ENCODE measurements around the gene LRRTM4. TPM values are rescaled to one million over a fixed set of nuclear protein-coding genes. Genes with fewer than 3 reads are reported as not detected.

Gene LRRTM4
- total RNA-seq, 2 experiments from 2014 or later = not detected

GRCh38 chr2:77459840-77460239 lies 62.3 kb downstream of the LRRTM4 start:
- Histone ChIP-seq H3K79me2 (ENCODE audit: insufficient read depth, low read depth, low read length) (no peaks in the 10 kb centered on the region), H3K4me2 (ENCODE audit: low read length) (no peak overlapping the region), H2AFZ (ENCODE audit: low read length) (no peak overlapping the region), H3K36me3 (ENCODE audit: insufficient read depth, low read length) (no peaks in the 10 kb centered on the region), H3K4me1 (ENCODE audit: insufficient read depth, low read length, poor library complexity, severe bottlenecking) (no peaks in the 10 kb centered on the region), H3K4me3 (ENCODE audit: low read depth, low read length, poor library complexity, severe bottlenecking) (no peak overlapping the region), H3K9me3 (ENCODE audit: low read length) (no peaks in the 10 kb centered on the region), H3K9me2 (ENCODE audit: insufficient read depth, low read length) (no peaks in the 10 kb centered on the region), H3K27ac (ENCODE audit: low read depth, low read length, poor library complexity, severe bottlenecking) (no peak overlapping the region), H4K20me1 (ENCODE audit: insufficient read depth, low read length) (no peaks in the 10 kb centered on the region)
- ChIA-PET CTCF (ENCODE audit: unreplicated experiment) (no interaction called here), POLR2A (interaction anchor here (0.8 kb wide), 1 partner anchor 9 kb away, joined by 3 read pairs; no protein-coding TSS in a partner anchor)
- DNase-seq (ENCODE audit: low spot score) = no peak
- TF ChIP-seq EZH2phosphoT487 (IDR thresholded peaks at IDR 0.05; ENCODE audit: borderline replicate concordance, low read depth, low read length) (no peak), CTCF (conservative IDR thresholded peaks at IDR 0.05; ENCODE audit: low read length) (no peak)
- intact Hi-C loops (cut with micrococcal nuclease; ENCODE audit: unreplicated experiment) = no loop called here
- BruUV-seq (replicated peaks) = no TSS peak

- Histone ChIP-seq H3K27ac (ENCODE audit: low read depth, low read length, poor library complexity, severe bottlenecking) (no peak overlapping the region), H3K36me3 (ENCODE audit: insufficient read depth, low read length) (no peaks in the 10 kb centered on the region), H3K79me2 (ENCODE audit: insufficient read depth, low read depth, low read length) (no peaks in the 10 kb centered on the region), H3K9me3 (ENCODE audit: low read length) (no peaks in the 10 kb centered on the region), H4K20me1 (ENCODE audit: insufficient read depth, low read length) (no peaks in the 10 kb centered on the region), H3K4me2 (ENCODE audit: low read length) (no peak overlapping the region), H2AFZ (ENCODE audit: low read length) (no peak overlapping the region), H3K9me2 (ENCODE audit: insufficient read depth, low read length) (no peaks in the 10 kb centered on the region), H3K4me1 (ENCODE audit: insufficient read depth, low read length, poor library complexity, severe bottlenecking) (no peaks in the 10 kb centered on the region), H3K4me3 (ENCODE audit: low read depth, low read length, poor library complexity, severe bottlenecking) (no peak overlapping the region)
- intact Hi-C loops (cut with micrococcal nuclease; ENCODE audit: unreplicated experiment) = no loop called here
- no peak for DNase-seq (ENCODE audit: low spot score)
- ChIA-PET CTCF (ENCODE audit: unreplicated experiment) (no interaction called here), POLR2A (interaction anchor here (0.6 kb wide), 2 partner anchors 25 to 74 kb away, joined by 3 to 4 read pairs; no protein-coding TSS in a partner anchor)
- BruUV-seq (replicated peaks) = no TSS peak
- no peak for TF ChIP-seq EZH2phosphoT487 (IDR thresholded peaks at IDR 0.05; ENCODE audit: borderline replicate concordance, low read depth, low read length)
- no peak for TF ChIP-seq CTCF (conservative IDR thresholded peaks at IDR 0.05; ENCODE audit: low read length)
These were observed 64.0 kb downstream of the LRRTM4 start for GRCh38 chr2:77458216-77458615.

DNA sequence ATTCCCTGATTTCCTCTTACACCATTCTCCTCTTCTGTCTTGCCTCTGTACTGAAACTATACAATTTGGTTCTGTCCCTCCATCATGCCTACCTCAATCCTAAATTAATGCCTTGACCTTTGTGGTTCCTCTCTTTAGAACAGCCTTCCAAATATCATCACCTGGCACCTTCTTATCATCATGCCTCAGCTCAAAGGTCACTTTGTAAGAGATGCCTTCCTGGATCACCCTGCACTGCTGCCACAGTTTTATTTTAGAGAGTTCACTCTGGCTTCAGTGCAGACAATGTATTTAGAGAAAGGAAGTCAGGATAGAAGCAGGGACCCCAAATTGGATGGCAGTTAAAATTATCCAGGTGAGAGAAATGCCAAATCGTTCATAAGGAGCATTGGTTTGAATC lies 64.5 kb downstream of the LRRTM4 start:
- intact Hi-C loops (cut with micrococcal nuclease; ENCODE audit: unreplicated experiment) = no loop called here
- Histone ChIP-seq H3K27ac (ENCODE audit: low read depth, low read length, poor library complexity, severe bottlenecking) (no peak overlapping the region), H3K36me3 (ENCODE audit: insufficient read depth, low read length) (no peaks in the 10 kb centered on the region), H4K20me1 (ENCODE audit: insufficient read depth, low read length) (no peaks in the 10 kb centered on the region), H3K4me3 (ENCODE audit: low read depth, low read length, poor library complexity, severe bottlenecking) (no peak overlapping the region), H3K9me3 (ENCODE audit: low read length) (no peaks in the 10 kb centered on the region), H3K9me2 (ENCODE audit: insufficient read depth, low read length) (no peaks in the 10 kb centered on the region), H3K4me1 (ENCODE audit: insufficient read depth, low read length, poor library complexity, severe bottlenecking) (no peaks in the 10 kb centered on the region), H2AFZ (ENCODE audit: low read length) (no peak overlapping the region), H3K79me2 (ENCODE audit: insufficient read depth, low read depth, low read length) (no peaks in the 10 kb centered on the region), H3K4me2 (ENCODE audit: low read length) (no peak overlapping the region)
- no peak for TF ChIP-seq EZH2phosphoT487 (IDR thresholded peaks at IDR 0.05; ENCODE audit: borderline replicate concordance, low read depth, low read length)
- no peak for TF ChIP-seq CTCF (conservative IDR thresholded peaks at IDR 0.05; ENCODE audit: low read length)
- DNase-seq (ENCODE audit: low spot score) = no peak
- BruUV-seq (replicated peaks) = no TSS peak
- CTCF ChIA-PET (ENCODE audit: unreplicated experiment) = no interaction called here
- POLR2A ChIA-PET = interaction anchor here (0.6 kb wide), 1 partner anchor 74 kb away, joined by 3 read pairs; no protein-coding TSS in a partner anchor
